ENCODE measurements around the gene SUGCT.

SUGCT gene

GRCh38 chr7:40874756-40875155, 740.0 kb downstream of the SUGCT start:
- H3F3A ChIP-seq (ENCODE audit: insufficient read depth, low read length), result no peaks in the 10 kb centered on the region
- H3K27ac ChIP-seq (ENCODE audit: low read length), result no peak overlapping the region
- H3K79me2 ChIP-seq (ENCODE audit: low read length), result no peaks in the 10 kb centered on the region
- H3K4me1 ChIP-seq (ENCODE audit: low read length), result no peaks in the 10 kb centered on the region
- H2AFZ ChIP-seq (ENCODE audit: low read length), result no peak overlapping the region
- no peaks in the 10 kb centered on the region for H3K9me3 ChIP-seq (replicated peaks; ENCODE audit: insufficient read depth, low read length)
- no peaks in the 10 kb centered on the region for H3K36me3 ChIP-seq (replicated peaks; ENCODE audit: insufficient read depth, low read length)
- DNase-seq, result no peak
- H3K27me3 ChIP-seq (replicated peaks; ENCODE audit: insufficient read depth, low read length), result no peaks in the 10 kb centered on the region
- H3K4me3 ChIP-seq (ENCODE audit: low read length), result no peak overlapping the region
- no peaks in the 10 kb centered on the region for H3K9me2 ChIP-seq (replicated peaks; ENCODE audit: insufficient read depth, low read length)
- H3K9ac ChIP-seq (ENCODE audit: low read length), result no peak overlapping the region
- H3K4me2 ChIP-seq (ENCODE audit: low read depth, low read length), result no peak overlapping the region
- TF ChIP-seq, protein P1, sequence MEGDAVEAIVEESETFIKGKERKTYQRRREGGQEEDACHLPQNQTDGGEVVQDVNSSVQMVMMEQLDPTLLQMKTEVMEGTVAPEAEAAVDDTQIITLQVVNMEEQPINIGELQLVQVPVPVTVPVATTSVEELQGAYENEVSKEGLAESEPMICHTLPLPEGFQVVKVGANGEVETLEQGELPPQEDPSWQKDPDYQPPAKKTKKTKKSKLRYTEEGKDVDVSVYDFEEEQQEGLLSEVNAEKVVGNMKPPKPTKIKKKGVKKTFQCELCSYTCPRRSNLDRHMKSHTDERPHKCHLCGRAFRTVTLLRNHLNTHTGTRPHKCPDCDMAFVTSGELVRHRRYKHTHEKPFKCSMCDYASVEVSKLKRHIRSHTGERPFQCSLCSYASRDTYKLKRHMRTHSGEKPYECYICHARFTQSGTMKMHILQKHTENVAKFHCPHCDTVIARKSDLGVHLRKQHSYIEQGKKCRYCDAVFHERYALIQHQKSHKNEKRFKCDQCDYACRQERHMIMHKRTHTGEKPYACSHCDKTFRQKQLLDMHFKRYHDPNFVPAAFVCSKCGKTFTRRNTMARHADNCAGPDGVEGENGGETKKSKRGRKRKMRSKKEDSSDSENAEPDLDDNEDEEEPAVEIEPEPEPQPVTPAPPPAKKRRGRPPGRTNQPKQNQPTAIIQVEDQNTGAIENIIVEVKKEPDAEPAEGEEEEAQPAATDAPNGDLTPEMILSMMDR (IDR thresholded peaks at IDR 0.05; ENCODE audit: low read length), result no peak
- TF ChIP-seq EZH2 (optimal IDR thresholded peaks at IDR 0.05; ENCODE audit: low read depth, low read length) (no peak), EZH2phosphoT487 (IDR thresholded peaks at IDR 0.05; ENCODE audit: low read length) (no peak)
- H4K20me1 ChIP-seq (ENCODE audit: insufficient read depth, low read length), result no peaks in the 10 kb centered on the region

DNA sequence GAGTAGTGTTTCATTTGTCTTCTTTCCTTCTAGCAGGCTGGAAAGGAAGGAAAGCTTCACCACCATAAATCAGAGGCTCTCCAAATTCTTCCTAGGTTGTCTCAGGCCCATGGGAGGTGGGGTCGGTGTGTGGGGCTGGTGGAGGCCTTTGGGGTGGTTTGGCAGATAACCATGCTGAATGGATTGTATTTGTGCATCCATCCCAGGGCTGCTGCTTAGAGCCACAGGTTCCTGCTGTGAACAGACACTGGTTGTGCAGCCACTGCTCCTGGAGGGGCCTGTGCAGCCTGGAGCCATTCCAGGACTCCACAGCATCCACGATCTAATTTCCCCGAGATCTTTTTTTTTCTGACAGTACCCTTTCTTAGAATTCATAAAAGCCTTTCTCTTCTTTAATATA, 741.8 kb downstream of the SUGCT start:
- TF ChIP-seq, protein P1 (IDR thresholded peaks at IDR 0.05; ENCODE audit: low read length), result no peak
- TF ChIP-seq EZH2 (optimal IDR thresholded peaks at IDR 0.05; ENCODE audit: low read depth, low read length) (no peak), EZH2phosphoT487 (IDR thresholded peaks at IDR 0.05; ENCODE audit: low read length) (no peak)

DNA sequence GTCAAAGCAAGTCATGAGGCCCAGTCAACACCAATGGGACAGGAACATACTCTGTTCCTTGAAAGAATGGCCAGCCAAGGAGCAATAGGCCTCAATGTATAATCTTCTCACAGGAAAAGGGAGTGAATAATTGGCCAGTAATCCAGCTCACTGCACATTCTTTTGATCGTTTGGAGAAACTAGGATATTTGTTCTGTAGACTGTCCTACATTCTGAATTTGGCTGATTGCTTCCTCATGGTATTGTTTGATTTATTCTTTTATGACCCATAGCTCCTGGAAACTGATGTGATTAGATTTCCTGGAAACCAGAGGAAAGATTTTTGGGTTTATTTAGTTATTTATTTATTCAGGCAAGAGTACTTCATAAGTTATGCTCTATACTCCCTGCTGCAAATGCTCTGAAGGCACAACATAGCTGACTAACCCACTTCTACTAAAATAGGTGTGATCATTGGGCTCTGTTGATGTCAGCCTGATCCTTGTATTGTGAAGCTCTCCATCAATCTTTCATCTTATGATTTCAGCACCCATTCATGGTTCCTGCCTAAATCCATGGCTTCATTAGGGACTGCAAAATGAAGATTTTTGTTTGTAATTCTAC, 745.2 kb downstream of the SUGCT start:
- Histone ChIP-seq H2AFZ (ENCODE audit: low read length) (no peak overlapping the region), H3K9ac (ENCODE audit: low read length) (no peak overlapping the region), H3K36me3 (replicated peaks; ENCODE audit: insufficient read depth, low read length) (no peaks in the 10 kb centered on the region), H3K4me1 (ENCODE audit: low read length) (no peaks in the 10 kb centered on the region), H3K27ac (ENCODE audit: low read length) (no peak overlapping the region), H3K79me2 (ENCODE audit: low read length) (no peaks in the 10 kb centered on the region), H3K4me3 (ENCODE audit: low read length) (no peak overlapping the region), H3K27me3 (replicated peaks; ENCODE audit: insufficient read depth, low read length) (no peaks in the 10 kb centered on the region), H3F3A (ENCODE audit: insufficient read depth, low read length) (no peaks in the 10 kb centered on the region), H3K4me2 (ENCODE audit: low read depth, low read length) (no peak overlapping the region), H3K9me3 (replicated peaks; ENCODE audit: insufficient read depth, low read length) (no peaks in the 10 kb centered on the region), H4K20me1 (ENCODE audit: insufficient read depth, low read length) (no peaks in the 10 kb centered on the region), H3K9me2 (replicated peaks; ENCODE audit: insufficient read depth, low read length) (no peaks in the 10 kb centered on the region)
- no peak for DNase-seq
- TF ChIP-seq EZH2 (optimal IDR thresholded peaks at IDR 0.05; ENCODE audit: low read depth, low read length) (no peak), EZH2phosphoT487 (IDR thresholded peaks at IDR 0.05; ENCODE audit: low read length) (no peak)
- TF ChIP-seq, protein P1 (IDR thresholded peaks at IDR 0.05; ENCODE audit: low read length), result no peak

More for the DNA sequence above, 741.8 kb downstream of the SUGCT start:
- Histone ChIP-seq H4K20me1 (ENCODE audit: insufficient read depth, low read length) (no peaks in the 10 kb centered on the region), H3K9me2 (replicated peaks; ENCODE audit: insufficient read depth, low read length) (no peaks in the 10 kb centered on the region), H3K79me2 (ENCODE audit: low read length) (no peaks in the 10 kb centered on the region), H3F3A (ENCODE audit: insufficient read depth, low read length) (no peaks in the 10 kb centered on the region), H3K27me3 (replicated peaks; ENCODE audit: insufficient read depth, low read length) (no peaks in the 10 kb centered on the region), H2AFZ (ENCODE audit: low read length) (no peak overlapping the region), H3K36me3 (replicated peaks; ENCODE audit: insufficient read depth, low read length) (no peaks in the 10 kb centered on the region), H3K4me2 (ENCODE audit: low read depth, low read length) (no peak overlapping the region), H3K9ac (ENCODE audit: low read length) (no peak overlapping the region), H3K4me1 (ENCODE audit: low read length) (no peaks in the 10 kb centered on the region), H3K4me3 (ENCODE audit: low read length) (no peak overlapping the region), H3K27ac (ENCODE audit: low read length) (no peak overlapping the region), H3K9me3 (replicated peaks; ENCODE audit: insufficient read depth, low read length) (no peaks in the 10 kb centered on the region)
- DNase-seq, result no peak
